GM06990 (cell line): ENCODE data around the gene CASP8.

ENCODE experiments used
- DNase-seq: peaks from one replicate; pipeline ENCODE4 v3.0.0-alpha.2; 2011; ENCODE audit not compliant: insufficient read length; ENCODE audit errors: extremely low read depth
- H3K27me3 ChIP-seq: replicated peaks from 2 replicates; pipeline ENCODE4 v1.6.0; 2011; ENCODE audit warnings: low read length; ENCODE audit not compliant: control insufficient read depth, insufficient read depth
- H3K36me3 ChIP-seq: 2 replicates; pipeline ENCODE4 v1.5.1; 2011; ENCODE audit warnings: low read length; ENCODE audit not compliant: control insufficient read depth, insufficient read depth
- H3K4me3 ChIP-seq: replicated peaks from 2 replicates; pipeline ENCODE4 v1.5.1; 2011; ENCODE audit warnings: low read depth, mild to moderate bottlenecking, control low read depth, low read length
- TF ChIP-seq, protein P1 (sequence below): IDR thresholded peaks from 2 replicates; pipeline ENCODE4 v1.5.1; 2011; ENCODE audit warnings: low read length, control low read depth, mild to moderate bottlenecking, inconsistent platforms; ENCODE audit not compliant: insufficient read depth, poor library complexity, severe bottlenecking

The CASP8 gene

DNA sequence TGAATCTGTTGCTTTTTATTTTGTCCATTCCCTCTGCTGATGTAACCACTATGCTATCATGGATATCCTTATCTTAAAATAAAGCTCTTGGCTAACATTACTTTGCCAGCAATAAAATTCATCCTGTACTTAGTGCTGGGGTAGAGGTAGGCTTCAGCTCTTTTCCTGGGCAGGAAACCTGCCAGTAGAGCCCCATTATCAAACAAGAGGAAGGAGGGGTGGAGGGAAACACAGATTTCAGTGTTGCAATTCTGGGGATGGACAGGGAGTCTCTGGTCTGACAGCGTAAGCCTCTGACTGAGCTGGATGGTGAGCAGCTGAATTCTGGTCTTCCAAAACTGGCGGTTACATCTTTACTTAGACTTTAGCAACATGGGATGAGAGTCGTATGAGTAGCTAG is 47.5 kb downstream of the CASP8 start:
- Histone ChIP-seq H3K36me3 (no peaks in the 10 kb centered on the region), H3K27me3 (no peaks in the 10 kb centered on the region), H3K4me3 (no peak overlapping the region)
- no peak for DNase-seq
- TF ChIP-seq, protein P1, sequence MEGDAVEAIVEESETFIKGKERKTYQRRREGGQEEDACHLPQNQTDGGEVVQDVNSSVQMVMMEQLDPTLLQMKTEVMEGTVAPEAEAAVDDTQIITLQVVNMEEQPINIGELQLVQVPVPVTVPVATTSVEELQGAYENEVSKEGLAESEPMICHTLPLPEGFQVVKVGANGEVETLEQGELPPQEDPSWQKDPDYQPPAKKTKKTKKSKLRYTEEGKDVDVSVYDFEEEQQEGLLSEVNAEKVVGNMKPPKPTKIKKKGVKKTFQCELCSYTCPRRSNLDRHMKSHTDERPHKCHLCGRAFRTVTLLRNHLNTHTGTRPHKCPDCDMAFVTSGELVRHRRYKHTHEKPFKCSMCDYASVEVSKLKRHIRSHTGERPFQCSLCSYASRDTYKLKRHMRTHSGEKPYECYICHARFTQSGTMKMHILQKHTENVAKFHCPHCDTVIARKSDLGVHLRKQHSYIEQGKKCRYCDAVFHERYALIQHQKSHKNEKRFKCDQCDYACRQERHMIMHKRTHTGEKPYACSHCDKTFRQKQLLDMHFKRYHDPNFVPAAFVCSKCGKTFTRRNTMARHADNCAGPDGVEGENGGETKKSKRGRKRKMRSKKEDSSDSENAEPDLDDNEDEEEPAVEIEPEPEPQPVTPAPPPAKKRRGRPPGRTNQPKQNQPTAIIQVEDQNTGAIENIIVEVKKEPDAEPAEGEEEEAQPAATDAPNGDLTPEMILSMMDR: no peak

DNA sequence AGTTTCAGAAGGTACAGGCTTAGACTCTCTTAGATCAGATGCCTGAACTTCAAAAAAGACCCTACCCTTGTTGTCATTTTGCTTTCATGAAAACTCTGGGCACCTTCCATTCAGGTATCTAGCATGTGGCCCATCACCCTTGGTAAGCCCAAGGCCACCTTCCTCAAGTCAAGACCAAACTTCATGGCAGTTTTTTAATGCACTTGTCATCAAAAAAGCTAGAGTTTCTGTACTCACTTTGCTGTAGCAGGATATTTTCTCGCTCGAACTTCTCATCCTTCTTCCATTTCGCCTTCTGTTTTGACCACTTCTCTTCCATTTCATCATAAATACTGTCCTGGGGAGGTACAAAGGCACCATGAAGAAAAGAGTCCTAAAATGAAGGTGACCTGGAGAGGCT is 48.6 kb downstream of the CASP8 start:
- H3K4me3 ChIP-seq: no peak overlapping the region
- DNase-seq: no peak
- TF ChIP-seq, protein P1: no peak
- no peaks in the 10 kb centered on the region for H3K27me3 ChIP-seq
- H3K36me3 ChIP-seq: no peaks in the 10 kb centered on the region

DNA sequence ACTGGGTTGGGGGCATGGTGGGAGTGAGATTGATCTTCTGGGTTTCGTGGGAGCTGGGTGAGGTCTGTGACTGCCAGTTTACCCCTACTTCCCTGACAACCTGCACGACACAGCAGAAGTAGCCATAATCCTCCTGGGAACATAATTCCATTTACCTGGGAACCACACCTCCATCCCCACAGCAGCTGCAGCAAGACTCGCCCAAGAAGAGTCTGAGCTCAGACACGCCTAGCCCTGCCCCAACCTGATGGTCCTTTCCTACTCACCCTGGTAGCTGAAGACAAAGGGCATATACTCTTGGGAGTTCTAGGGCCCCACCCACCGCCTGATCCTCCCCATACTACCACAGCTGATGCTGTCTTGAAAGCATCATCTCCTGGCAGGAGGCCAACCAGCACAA is 53.0 kb downstream of the CASP8 start:
- TF ChIP-seq, protein P1: no peak
- no peak for DNase-seq
- Histone ChIP-seq H3K36me3 (no peaks in the 10 kb centered on the region), H3K4me3 (no peak overlapping the region), H3K27me3 (no peaks in the 10 kb centered on the region)

DNA sequence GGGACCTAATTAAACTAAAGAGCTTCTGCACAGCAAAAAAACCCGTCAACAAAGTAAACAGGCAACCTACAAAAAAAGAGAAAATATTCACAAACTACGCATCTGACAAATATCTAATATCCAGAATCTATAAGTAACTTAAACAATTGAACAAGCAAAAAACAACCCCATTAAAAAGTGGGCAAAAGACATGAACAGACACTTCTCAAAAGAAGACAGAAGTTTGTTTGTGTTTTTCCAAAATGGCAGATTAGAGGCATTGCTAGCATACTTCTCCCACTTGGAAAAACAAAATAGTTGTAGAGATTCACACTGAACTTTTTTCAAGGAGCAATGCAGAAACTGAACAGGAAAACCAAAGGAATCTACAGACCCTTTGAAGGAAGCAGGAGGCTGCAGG is 59.2 kb downstream of the CASP8 start:
- TF ChIP-seq, protein P1: no peak
- Histone ChIP-seq H3K4me3 (no peak overlapping the region), H3K36me3 (no peaks in the 10 kb centered on the region), H3K27me3 (no peaks in the 10 kb centered on the region)
- DNase-seq: no peak

DNA sequence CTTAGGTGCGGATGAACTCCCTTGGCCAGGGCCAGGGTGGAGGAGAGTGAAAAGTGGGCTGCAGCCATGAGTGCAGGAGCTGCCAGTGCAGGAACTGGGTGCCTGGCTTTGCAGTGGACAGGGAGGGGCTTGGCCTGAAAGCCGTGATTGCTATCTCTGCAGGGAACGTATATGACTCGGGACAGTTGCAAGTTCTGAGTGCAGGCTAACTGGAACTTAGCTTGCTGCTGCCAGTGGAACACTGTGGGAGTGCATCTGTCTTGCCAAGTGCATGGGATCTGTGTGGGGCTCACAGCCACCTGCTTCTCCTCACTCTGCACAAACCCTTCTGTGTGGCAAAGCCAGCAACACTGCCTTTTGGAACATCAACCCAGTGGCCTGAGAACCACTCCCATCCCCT is 59.9 kb downstream of the CASP8 start:
- H3K27me3 ChIP-seq: no peaks in the 10 kb centered on the region
- no peak for DNase-seq
- no peak overlapping the region for H3K4me3 ChIP-seq
- TF ChIP-seq, protein P1: no peak
- H3K36me3 ChIP-seq: no peaks in the 10 kb centered on the region

DNA sequence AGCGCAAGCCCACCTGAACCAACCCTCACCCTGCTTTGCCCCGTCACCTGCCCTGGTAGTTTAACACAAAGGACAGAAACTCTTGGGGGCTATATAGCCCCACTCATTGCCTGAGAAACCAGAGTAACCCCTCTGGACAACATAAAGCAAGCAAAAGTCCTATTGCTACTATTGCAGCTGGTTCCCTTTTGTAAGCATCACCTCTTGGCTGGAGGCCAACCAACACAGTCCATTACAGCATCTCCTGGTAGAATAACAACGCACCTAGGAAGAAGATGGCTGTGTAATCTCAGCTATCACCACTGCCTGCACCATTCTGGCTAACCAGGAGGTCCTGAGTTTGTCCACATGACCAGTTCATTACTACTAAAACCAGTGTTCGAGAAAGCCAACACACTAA is 60.4 kb downstream of the CASP8 start:
- Histone ChIP-seq H3K27me3 (no peaks in the 10 kb centered on the region), H3K36me3 (no peaks in the 10 kb centered on the region), H3K4me3 (no peak overlapping the region)
- DNase-seq: no peak
- TF ChIP-seq, protein P1: no peak
